ENCODE data around the gene HEATR9. TPM values are rescaled to one million over a fixed set of nuclear protein-coding genes. Genes with fewer than 3 reads are reported as not detected.

The HEATR9 gene
- total RNA-seq, 1 experiment from 2014 or later = not detected

DNA sequence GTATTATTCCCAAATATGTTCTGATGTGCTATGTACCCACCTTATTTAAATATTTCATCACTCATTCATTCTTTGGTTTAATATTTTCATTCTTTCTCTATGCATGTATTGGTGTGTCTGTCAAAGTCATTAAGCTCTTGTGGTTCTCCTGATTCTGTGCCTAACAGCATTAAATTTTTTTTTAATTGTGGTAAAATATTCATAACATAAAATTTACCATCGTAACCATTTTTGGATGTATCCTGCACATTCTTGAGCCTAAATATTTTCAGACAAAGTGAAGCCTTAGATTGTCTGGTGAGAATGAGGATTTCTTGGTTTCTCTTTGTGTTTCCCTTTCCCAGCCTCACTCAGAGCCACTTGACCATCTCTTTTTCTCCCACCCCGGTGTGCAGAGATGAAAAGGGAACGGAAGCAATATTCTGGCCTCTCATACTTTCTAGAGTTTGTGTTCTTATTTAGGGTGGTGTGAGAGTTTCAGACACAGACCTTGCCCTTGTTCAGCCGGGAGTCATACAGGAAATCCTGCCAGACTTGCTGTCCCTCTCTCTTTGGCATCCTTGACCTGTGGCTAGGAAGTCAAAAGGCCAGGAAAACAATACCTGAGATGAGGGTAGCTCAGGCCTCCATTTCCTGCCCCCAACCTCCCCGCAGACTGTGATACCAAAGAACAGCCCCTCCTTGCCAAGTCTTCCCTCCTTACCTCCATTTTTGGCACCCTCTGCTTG, 6.5 kb upstream of the HEATR9 start:
- Histone ChIP-seq H3K27ac (ENCODE audit: low read depth, low read length) (no peak overlapping the region), H3K4me1 (ENCODE audit: control insufficient read depth in 1 of 2, insufficient read depth in 2 of 2, low read length in 2 of 2) (no peaks in the 10 kb centered on the region), H3K27me3 (ENCODE audit: insufficient read depth, low read length) (no peaks in the 10 kb centered on the region), H4K20me1 (ENCODE audit: insufficient read depth) (no peaks in the 10 kb centered on the region), H3K79me2 (ENCODE audit: insufficient read depth, low read length) (no peaks in the 10 kb centered on the region), H3K4me2 (ENCODE audit: low read length) (no peak overlapping the region), H3K4me3 (replicated peaks in 1 of 2; ENCODE audit: low read depth in 1 of 2, low read length in 2 of 2) (no peak overlapping the region), H3K36me3 (ENCODE audit: control insufficient read depth in 1 of 2, insufficient read depth in 2 of 2, low read length in 2 of 2) (no peaks in the 10 kb centered on the region), H3K9me3 (ENCODE audit: control insufficient read depth in 1 of 2, insufficient read depth in 1 of 2, low read depth in 1 of 2, low read length in 2 of 2) (no peaks in the 10 kb centered on the region), H3K9ac (ENCODE audit: low read length) (no peak overlapping the region), H2AFZ (ENCODE audit: low read depth, low read length, poor library complexity, severe bottlenecking) (no peak overlapping the region), H3K9me2 (ENCODE audit: insufficient read depth) (no peaks in the 10 kb centered on the region)
- ChIA-PET POLR2A (no interaction called here), CTCF (no interaction called here), RAD21 (ENCODE audit: low non-redundant PET in 1 of 2, low total read pairs in 2 of 2, uncharacterized antibody in 2 of 2, unreplicated experiment in 2 of 2) (no interaction called here)
- no peak for DNase-seq (ENCODE audit: low read depth, low spot score)
- no peak for TF ChIP-seq POLR2A (IDR thresholded peaks at IDR 0.05; ENCODE audit: borderline replicate concordance, extremely low read depth, insufficient read depth, insufficient read length)
- no peak for TF ChIP-seq EZH2phosphoT487 (IDR thresholded peaks at IDR 0.05; ENCODE audit: borderline replicate concordance)
- TF ChIP-seq, protein P1, sequence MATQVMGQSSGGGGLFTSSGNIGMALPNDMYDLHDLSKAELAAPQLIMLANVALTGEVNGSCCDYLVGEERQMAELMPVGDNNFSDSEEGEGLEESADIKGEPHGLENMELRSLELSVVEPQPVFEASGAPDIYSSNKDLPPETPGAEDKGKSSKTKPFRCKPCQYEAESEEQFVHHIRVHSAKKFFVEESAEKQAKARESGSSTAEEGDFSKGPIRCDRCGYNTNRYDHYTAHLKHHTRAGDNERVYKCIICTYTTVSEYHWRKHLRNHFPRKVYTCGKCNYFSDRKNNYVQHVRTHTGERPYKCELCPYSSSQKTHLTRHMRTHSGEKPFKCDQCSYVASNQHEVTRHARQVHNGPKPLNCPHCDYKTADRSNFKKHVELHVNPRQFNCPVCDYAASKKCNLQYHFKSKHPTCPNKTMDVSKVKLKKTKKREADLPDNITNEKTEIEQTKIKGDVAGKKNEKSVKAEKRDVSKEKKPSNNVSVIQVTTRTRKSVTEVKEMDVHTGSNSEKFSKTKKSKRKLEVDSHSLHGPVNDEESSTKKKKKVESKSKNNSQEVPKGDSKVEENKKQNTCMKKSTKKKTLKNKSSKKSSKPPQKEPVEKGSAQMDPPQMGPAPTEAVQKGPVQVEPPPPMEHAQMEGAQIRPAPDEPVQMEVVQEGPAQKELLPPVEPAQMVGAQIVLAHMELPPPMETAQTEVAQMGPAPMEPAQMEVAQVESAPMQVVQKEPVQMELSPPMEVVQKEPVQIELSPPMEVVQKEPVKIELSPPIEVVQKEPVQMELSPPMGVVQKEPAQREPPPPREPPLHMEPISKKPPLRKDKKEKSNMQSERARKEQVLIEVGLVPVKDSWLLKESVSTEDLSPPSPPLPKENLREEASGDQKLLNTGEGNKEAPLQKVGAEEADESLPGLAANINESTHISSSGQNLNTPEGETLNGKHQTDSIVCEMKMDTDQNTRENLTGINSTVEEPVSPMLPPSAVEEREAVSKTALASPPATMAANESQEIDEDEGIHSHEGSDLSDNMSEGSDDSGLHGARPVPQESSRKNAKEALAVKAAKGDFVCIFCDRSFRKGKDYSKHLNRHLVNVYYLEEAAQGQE (IDR thresholded peaks at IDR 0.05; ENCODE audit: low read depth) = no peak
- TF ChIP-seq YY1 (IDR thresholded peaks at IDR 0.05; ENCODE audit: extremely low read depth, insufficient replicate concordance, low read depth, low read length) = no peak
- no peak for TF ChIP-seq CBX3 (IDR thresholded peaks at IDR 0.05; ENCODE audit: low read depth)
- TF ChIP-seq SP1 (IDR thresholded peaks at IDR 0.05; ENCODE audit: low read depth) = no peak
- TF ChIP-seq SIN3A (IDR thresholded peaks at IDR 0.05; ENCODE audit: low read depth) = no peak
- TF ChIP-seq, protein P2, sequence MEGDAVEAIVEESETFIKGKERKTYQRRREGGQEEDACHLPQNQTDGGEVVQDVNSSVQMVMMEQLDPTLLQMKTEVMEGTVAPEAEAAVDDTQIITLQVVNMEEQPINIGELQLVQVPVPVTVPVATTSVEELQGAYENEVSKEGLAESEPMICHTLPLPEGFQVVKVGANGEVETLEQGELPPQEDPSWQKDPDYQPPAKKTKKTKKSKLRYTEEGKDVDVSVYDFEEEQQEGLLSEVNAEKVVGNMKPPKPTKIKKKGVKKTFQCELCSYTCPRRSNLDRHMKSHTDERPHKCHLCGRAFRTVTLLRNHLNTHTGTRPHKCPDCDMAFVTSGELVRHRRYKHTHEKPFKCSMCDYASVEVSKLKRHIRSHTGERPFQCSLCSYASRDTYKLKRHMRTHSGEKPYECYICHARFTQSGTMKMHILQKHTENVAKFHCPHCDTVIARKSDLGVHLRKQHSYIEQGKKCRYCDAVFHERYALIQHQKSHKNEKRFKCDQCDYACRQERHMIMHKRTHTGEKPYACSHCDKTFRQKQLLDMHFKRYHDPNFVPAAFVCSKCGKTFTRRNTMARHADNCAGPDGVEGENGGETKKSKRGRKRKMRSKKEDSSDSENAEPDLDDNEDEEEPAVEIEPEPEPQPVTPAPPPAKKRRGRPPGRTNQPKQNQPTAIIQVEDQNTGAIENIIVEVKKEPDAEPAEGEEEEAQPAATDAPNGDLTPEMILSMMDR (IDR thresholded peaks at IDR 0.05 in 2 of 3, conservative IDR thresholded peaks at IDR 0.05 in 1 of 3; ENCODE audit: borderline replicate concordance in 1 of 3, insufficient read depth in 1 of 3, low read depth in 2 of 3, low read length in 2 of 3) = no peak
- BruUV-seq (replicated peaks) = no TSS peak
- intact Hi-C loops (cut with micrococcal nuclease) = no loop called here
- no peak for ATAC-seq
